Hepatocyte (in vitro differentiated cells): ENCODE data around the gene PHOSPHO2.

ENCODE experiments used
- EZH2 ChIP-seq: fragments of 200-600 bp; sonication (generic); IDR thresholded peaks from 2 replicates; pipeline ENCODE4 v1.6.1; 2016; ENCODE audit warnings: antibody characterized with exemption, mild to moderate bottlenecking, borderline replicate concordance
- TF ChIP-seq, protein P1 (sequence below): fragments of 200-600 bp; sonication (generic); IDR thresholded peaks from 2 replicates; pipeline ENCODE4 v1.5.1; 2016; ENCODE audit warnings: antibody characterized with exemption, mild to moderate bottlenecking; ENCODE audit not compliant: poor library complexity

DNA sequence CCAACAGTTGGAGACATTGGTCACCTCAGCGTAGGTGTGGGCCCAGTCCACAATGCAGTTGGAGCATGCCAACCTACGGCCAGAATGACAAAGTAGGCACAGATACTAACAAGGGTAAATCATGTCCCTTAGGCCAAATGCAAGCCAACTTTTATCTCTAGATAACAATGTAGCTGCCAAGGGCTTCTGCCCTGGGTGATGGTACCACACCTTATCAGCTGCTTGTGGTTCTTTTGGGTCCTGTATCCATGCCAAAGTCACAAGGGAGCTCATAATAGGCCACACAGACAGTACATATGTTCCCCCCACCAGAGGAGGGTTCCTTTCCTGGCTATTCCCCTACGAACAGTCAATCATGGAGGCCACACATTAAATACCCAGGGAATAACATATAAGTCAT, 19.1 kb downstream of the PHOSPHO2 start:
- TF ChIP-seq, protein P1, sequence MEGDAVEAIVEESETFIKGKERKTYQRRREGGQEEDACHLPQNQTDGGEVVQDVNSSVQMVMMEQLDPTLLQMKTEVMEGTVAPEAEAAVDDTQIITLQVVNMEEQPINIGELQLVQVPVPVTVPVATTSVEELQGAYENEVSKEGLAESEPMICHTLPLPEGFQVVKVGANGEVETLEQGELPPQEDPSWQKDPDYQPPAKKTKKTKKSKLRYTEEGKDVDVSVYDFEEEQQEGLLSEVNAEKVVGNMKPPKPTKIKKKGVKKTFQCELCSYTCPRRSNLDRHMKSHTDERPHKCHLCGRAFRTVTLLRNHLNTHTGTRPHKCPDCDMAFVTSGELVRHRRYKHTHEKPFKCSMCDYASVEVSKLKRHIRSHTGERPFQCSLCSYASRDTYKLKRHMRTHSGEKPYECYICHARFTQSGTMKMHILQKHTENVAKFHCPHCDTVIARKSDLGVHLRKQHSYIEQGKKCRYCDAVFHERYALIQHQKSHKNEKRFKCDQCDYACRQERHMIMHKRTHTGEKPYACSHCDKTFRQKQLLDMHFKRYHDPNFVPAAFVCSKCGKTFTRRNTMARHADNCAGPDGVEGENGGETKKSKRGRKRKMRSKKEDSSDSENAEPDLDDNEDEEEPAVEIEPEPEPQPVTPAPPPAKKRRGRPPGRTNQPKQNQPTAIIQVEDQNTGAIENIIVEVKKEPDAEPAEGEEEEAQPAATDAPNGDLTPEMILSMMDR: no peak
- no peak for TF ChIP-seq EZH2
